HG03039 (cell line): ENCODE measurements around the gene RRM1.
"Not testable (repeated sequence)": the region's sequence is repeated elsewhere in the genome, so short reads cannot be mapped to it uniquely, and the experiment has no call there.

Source experiments
- ATAC-seq: cut with Tn5 transposase; IDR thresholded peaks from one replicate; pipeline ENCODE4 v1.9.1; 2021; ENCODE audit warnings: mild to moderate bottlenecking, moderate library complexity; ENCODE audit not compliant: unreplicated experiment

Gene RRM1

GRCh38 chr11:4076774-4077173, 17.8 kb upstream of the RRM1 start:
- ATAC-seq = no peak

GRCh38 chr11:4083198-4083597, 11.4 kb upstream of the RRM1 start:
- no peak for ATAC-seq

- ATAC-seq = no peak
Observed at GRCh38 chr11:4084406-4085125, 10.0 kb upstream of the RRM1 start.

GRCh38 chr11:4085575-4085974, 9.0 kb upstream of the RRM1 start:
- no peak for ATAC-seq

GRCh38 chr11:4086575-4087353, 7.8 kb upstream of the RRM1 start:
- ATAC-seq = no peak

- no peak for ATAC-seq
Observed at GRCh38 chr11:4087551-4087950, 7.0 kb upstream of the RRM1 start.

- no peak for ATAC-seq
Observed at GRCh38 chr11:4090258-4090657, 4.3 kb upstream of the RRM1 start.

GRCh38 chr11:4092026-4092425, 2.6 kb upstream of the RRM1 start:
- ATAC-seq = no peak

GRCh38 chr11:4093519-4094347, 866 bp upstream of the RRM1 start:
- ATAC-seq = no peak

- ATAC-seq = no peak
Observed at GRCh38 chr11:4095509-4096230, 1.1 kb downstream of the RRM1 start.

- no peak for ATAC-seq
Observed at GRCh38 chr11:4098026-4098621, 3.5 kb downstream of the RRM1 start.

GRCh38 chr11:4102711-4103110, 8.1 kb downstream of the RRM1 start:
- ATAC-seq = no peak

- ATAC-seq = no peak
Observed at GRCh38 chr11:4103269-4103668, 8.7 kb downstream of the RRM1 start.

GRCh38 chr11:4105916-4106315, 11.3 kb downstream of the RRM1 start:
- ATAC-seq = no peak

- no peak for ATAC-seq
Observed at GRCh38 chr11:4111834-4112233, 17.2 kb downstream of the RRM1 start.

- ATAC-seq = no peak
Observed at GRCh38 chr11:4115128-4115527, 20.5 kb downstream of the RRM1 start.

- no peak for ATAC-seq
Observed at GRCh38 chr11:4118107-4118506, 23.5 kb downstream of the RRM1 start.

- no peak for ATAC-seq
Observed at GRCh38 chr11:4123218-4123617, 28.6 kb downstream of the RRM1 start.

- ATAC-seq = no peak
Observed at GRCh38 chr11:4125141-4125540, 30.5 kb downstream of the RRM1 start.

GRCh38 chr11:4127357-4127756, 32.8 kb downstream of the RRM1 start:
- ATAC-seq = no peak

GRCh38 chr11:4130219-4130618, 35.6 kb downstream of the RRM1 start:
- not testable (repeated sequence) for ATAC-seq
